Measurements from ENCODE around the gene TBC1D12. TPM values are rescaled to one million over a fixed set of nuclear protein-coding genes. Genes with fewer than 3 reads are reported as not detected.
"Not testable (repeated sequence)": the region's sequence is repeated elsewhere in the genome, so short reads cannot be mapped to it uniquely, and the experiment has no call there.

TBC1D12 gene
- total RNA-seq, 2 donors from 2014 or later = 20.7 to 26.7 TPM

GRCh38 chr10:94546049-94546900 is 143.9 kb downstream of the TBC1D12 start:
- H3K9me3 ChIP-seq = no peaks in the 10 kb centered on the region
- no peaks in the 10 kb centered on the region for H3K27me3 ChIP-seq (replicated peaks; ENCODE audit: insufficient read depth)
- DNase-seq (ENCODE audit: low spot score) (no peak), ATAC-seq (ENCODE audit: insufficient number of reproducible peaks, low FRiP score, low read depth) (no peak)
- H3K4me3 ChIP-seq = peak overlapping the region; percentile 82
- TF ChIP-seq CTCF (IDR thresholded peaks at IDR 0.05) = no peak
- peaks cover 7 to 9% of the 10 kb centered on the region in 2 donors for H3K4me1 ChIP-seq (ENCODE audit: control insufficient read depth in 1 of 2, low read depth in 2 of 2)
- H3K27ac ChIP-seq = no peak overlapping the region
- no peaks in the 10 kb centered on the region for H3K36me3 ChIP-seq

GRCh38 chr10:94546901-94547185 is 144.5 kb downstream of the TBC1D12 start:
- peaks cover 7 to 9% of the 10 kb centered on the region in 2 donors for H3K4me1 ChIP-seq (ENCODE audit: control insufficient read depth in 1 of 2, low read depth in 2 of 2)
- ATAC-seq (ENCODE audit: insufficient number of reproducible peaks, low FRiP score, low read depth) = no peak
- DNase-seq (ENCODE audit: low spot score) = no peak
- no peaks in the 10 kb centered on the region for H3K27me3 ChIP-seq (replicated peaks; ENCODE audit: insufficient read depth)
- TF ChIP-seq CTCF (IDR thresholded peaks at IDR 0.05) = no peak
- no peaks in the 10 kb centered on the region for H3K9me3 ChIP-seq
- no peaks in the 10 kb centered on the region for H3K36me3 ChIP-seq
- H3K4me3 ChIP-seq = no peak overlapping the region
- H3K27ac ChIP-seq = no peak overlapping the region

GRCh38 chr10:94549221-94549620 is 146.9 kb downstream of the TBC1D12 start:
- Histone ChIP-seq H3K4me3 (no peak overlapping the region), H3K9me3 (no peaks in the 10 kb centered on the region), H3K27me3 (replicated peaks; ENCODE audit: insufficient read depth) (no peaks in the 10 kb centered on the region), H3K27ac (no peak overlapping the region), H3K4me1 (ENCODE audit: control insufficient read depth in 1 of 2, low read depth in 2 of 2) (peaks cover 6 to 9% of the 10 kb centered on the region in 2 donors), H3K36me3 (no peaks in the 10 kb centered on the region)
- no peak for DNase-seq (ENCODE audit: low spot score)
- TF ChIP-seq CTCF (IDR thresholded peaks at IDR 0.05) = no peak
- no peak for ATAC-seq (ENCODE audit: insufficient number of reproducible peaks, low FRiP score, low read depth)

GRCh38 chr10:94567714-94568307 is 165.5 kb downstream of the TBC1D12 start:
- DNase-seq (ENCODE audit: low spot score) = not testable (repeated sequence)

GRCh38 chr10:94571081-94571480 is 168.7 kb downstream of the TBC1D12 start:
- ATAC-seq (ENCODE audit: insufficient number of reproducible peaks, low FRiP score, low read depth) = no peak
- Histone ChIP-seq H3K9me3 (no peaks in the 10 kb centered on the region), H3K27ac (no peak overlapping the region), H3K4me3 (no peak overlapping the region), H3K36me3 (no peaks in the 10 kb centered on the region), H3K27me3 (replicated peaks; ENCODE audit: insufficient read depth) (no peaks in the 10 kb centered on the region), H3K4me1 (ENCODE audit: control insufficient read depth in 1 of 2, low read depth in 2 of 2) (no peaks in the 10 kb centered on the region)
- no peak for TF ChIP-seq CTCF (IDR thresholded peaks at IDR 0.05)
- no peak for DNase-seq (ENCODE audit: low spot score)

More at GRCh38 chr10:94567714-94568307, 165.5 kb downstream of the TBC1D12 start:
- not testable (repeated sequence) for ATAC-seq (ENCODE audit: insufficient number of reproducible peaks, low FRiP score, low read depth); H3K27me3 ChIP-seq (replicated peaks; ENCODE audit: insufficient read depth); H3K4me3 ChIP-seq; H3K36me3 ChIP-seq; H3K9me3 ChIP-seq; H3K4me1 ChIP-seq (ENCODE audit: control insufficient read depth in 1 of 2, low read depth in 2 of 2); H3K27ac ChIP-seq

All from thoracic aorta (tissue), 2 donors.